ENCODE results near the gene HCLS1.
"Not testable (repeated sequence)": the region's sequence is repeated elsewhere in the genome, so short reads cannot be mapped to it uniquely, and the experiment has no call there.

The HCLS1 gene

GRCh38 chr3:121595765-121596406 is 64.8 kb downstream of the HCLS1 start:
- no peak for DNase-seq (ENCODE audit: low read depth in 3 of 3)

- DNase-seq (ENCODE audit: low read depth in 3 of 3): no peak
Observed at GRCh38 chr3:121594850-121595249, 65.9 kb downstream of the HCLS1 start.

GRCh38 chr3:121593806-121594205 is 66.9 kb downstream of the HCLS1 start:
- not testable (repeated sequence) for DNase-seq (ENCODE audit: low read depth in 3 of 3)

- no peak for DNase-seq (ENCODE audit: low read depth in 3 of 3)
Observed at GRCh38 chr3:121592856-121593702, 67.6 kb downstream of the HCLS1 start, which contains the start of gene FBXO40. FBXO40 (plus strand) TSS chr3:121593379; CDS start chr3:121620576, 27,197 bp downstream.

GRCh38 chr3:121584418-121584817 is 76.3 kb downstream of the HCLS1 start:
- DNase-seq (ENCODE audit: low read depth in 3 of 3): no peak

DNA sequence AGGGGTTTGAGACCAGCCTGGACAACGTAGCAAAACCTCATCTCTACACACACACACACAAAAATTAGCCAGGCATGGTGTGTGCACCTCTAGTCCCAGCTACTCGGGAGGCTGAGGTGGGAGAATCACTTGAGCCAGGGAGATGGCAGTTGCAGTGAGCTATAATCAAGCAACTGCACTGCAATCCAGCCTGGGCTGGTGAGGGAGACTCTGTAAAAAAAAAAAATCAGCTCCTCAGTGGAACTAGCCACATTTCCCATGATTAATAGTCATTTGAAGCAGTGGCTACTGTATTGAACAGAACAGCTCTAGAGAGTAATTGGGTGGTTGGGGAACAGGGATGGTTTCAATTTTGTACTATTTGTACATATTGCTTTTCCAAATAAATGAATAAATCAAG is 79.0 kb downstream of the HCLS1 start:
- DNase-seq (ENCODE audit: low read depth in 3 of 3): no peak

All from stimulated activated CD4-positive, alpha-beta T cell treated with anti-CD3 and anti-CD28 coated beads, TNF-alpha, amount 100 ng/mL, for 4 hours (primary cell).